Endothelial cell of umbilical vein (primary cell): ENCODE measurements around the gene ZNF526. TPM values are rescaled to one million over a fixed set of nuclear protein-coding genes. Genes with fewer than 3 reads are reported as not detected.
A peak's percentile ranks its signal among the peaks of the same experiment; 100 is the strongest.

Experiments used
- BruUV-seq: library from RNA; stranded (reverse); fragments of 400-500 nt; replicated peaks from 2 replicates; lab custom pipeline; 2021; lab: Mats Ljungman, UMichigan
- CTCF ChIA-PET: fragments of 300-600, 350-600 bp; sonication (Branson Sonifier 250); formaldehyde crosslinking; loops from one replicate; lab custom pipeline; 2021; ENCODE audit warnings: antibody characterized with exemption, inconsistent platforms; lab: Charles Lee
- POLR2A ChIA-PET: fragments of 300-600, 350-600 bp; sonication (Branson Sonifier 250); formaldehyde crosslinking; loops from one replicate; lab custom pipeline; 2021; ENCODE audit warnings: antibody characterized with exemption, inconsistent platforms; lab: Charles Lee
- DNase-seq: peaks from one replicate; pipeline ENCODE4 v3.0.0-alpha.2; 2011; ENCODE audit warnings: low read depth, low spot score
- FAIRE-seq: peaks from 2 replicates; lab custom pipeline; 2011; peaks lifted over from hg19 to GRCh38; lab: Jason Lieb, UNC
- H2AFZ ChIP-seq: 2 replicates; pipeline ENCODE4 v1.6.0; 2012; ENCODE audit warnings: low read depth, low read length, control low read depth, inconsistent platforms
- H3K27ac ChIP-seq: 2 replicates; pipeline ENCODE4 v1.5.1; 2011; ENCODE audit warnings: low read depth, mild to moderate bottlenecking, control low read depth, low read length, moderate library complexity; ENCODE audit not compliant: insufficient read depth
- H3K27me3 ChIP-seq, 2 experiments: 2 replicates each; pipeline versions ENCODE4 v1.6.0 to v1.6.1; 2011; ENCODE audit warnings: low read length in 2 of 2, mixed read lengths in 1 of 2; ENCODE audit not compliant: control insufficient read depth in 2 of 2, insufficient read depth in 2 of 2
- H3K36me3 ChIP-seq, 2 experiments: 2 replicates in 1 of 2; 3 replicates in 1 of 2; pipeline ENCODE4 v1.5.1; 2011; ENCODE audit warnings: low read length in 2 of 2, mild to moderate bottlenecking in 1 of 2, moderate library complexity in 1 of 2; ENCODE audit not compliant: control insufficient read depth in 2 of 2, insufficient read depth in 2 of 2; ENCODE audit errors: extremely low read depth in 1 of 2
- H3K4me1 ChIP-seq: 3 replicates; pipeline ENCODE4 v1.5.1; 2011; ENCODE audit warnings: mild to moderate bottlenecking, low read length; ENCODE audit not compliant: control insufficient read depth, insufficient read depth; ENCODE audit errors: extremely low read depth
- H3K4me2 ChIP-seq: 2 replicates; pipeline ENCODE4 v1.6.1; 2011; ENCODE audit warnings: low read length, control low read depth, mixed read lengths; ENCODE audit not compliant: insufficient read depth
- H3K4me3 ChIP-seq, 3 experiments: fragments of 200-600 bp in 1 of 3; sonication (generic), shearing (Covaris generic) in 1 of 3; replicated peaks in 1 of 3; 2 replicates each; pipeline ENCODE4 v1.5.1; 2011 to 2016; ENCODE audit warnings: control low read depth in 3 of 3, low read length in 3 of 3, mild to moderate bottlenecking in 2 of 3, inconsistent platforms in 1 of 3, low read depth in 1 of 3, moderate library complexity in 1 of 3; ENCODE audit not compliant: insufficient read depth in 1 of 3
- H3K79me2 ChIP-seq: 2 replicates; pipeline ENCODE4 v1.6.0; 2012; ENCODE audit warnings: low read length, inconsistent platforms; ENCODE audit not compliant: control insufficient read depth, insufficient read depth
- H3K9ac ChIP-seq: replicated peaks from 2 replicates; pipeline ENCODE3; 2011; ENCODE audit warnings: low read length, control low read depth; ENCODE audit not compliant: insufficient read depth; ENCODE audit errors: extremely low read depth
- H3K9me1 ChIP-seq: replicated peaks from 3 replicates; pipeline ENCODE4 v1.6.0; 2011; ENCODE audit warnings: mild to moderate bottlenecking, low read length; ENCODE audit not compliant: control insufficient read depth, insufficient read depth; ENCODE audit errors: extremely low read depth
- H3K9me3 ChIP-seq: replicated peaks from 2 replicates; pipeline ENCODE4 v1.5.1; 2012; ENCODE audit warnings: low read length, inconsistent platforms; ENCODE audit not compliant: control insufficient read depth, insufficient read depth
- H4K20me1 ChIP-seq: replicated peaks from 2 replicates; pipeline ENCODE3; 2011; ENCODE audit warnings: mild to moderate bottlenecking, low read length; ENCODE audit not compliant: control insufficient read depth, insufficient read depth; ENCODE audit errors: extremely low read depth
- CTCF ChIP-seq, 2 donors: IDR thresholded peaks; 1 replicate in 1 of 2; 2 replicates in 1 of 2; pipeline ENCODE4 v1.5.1; 2011; ENCODE audit warnings: low read length in 2 of 2, mild to moderate bottlenecking in 2 of 2, moderate library complexity in 2 of 2, control low read depth in 1 of 2, inconsistent platforms in 1 of 2, low read depth in 1 of 2; ENCODE audit not compliant: insufficient read depth in 1 of 2; ENCODE audit errors: extremely low read depth in 1 of 2
- EZH2 ChIP-seq: IDR thresholded peaks from 2 replicates; pipeline ENCODE4 v1.6.1; 2012; ENCODE audit warnings: borderline replicate concordance, low read depth, mild to moderate bottlenecking, moderate library complexity, low read length, inconsistent platforms; ENCODE audit not compliant: severe bottlenecking
- FOS ChIP-seq: IDR thresholded peaks from 2 replicates; pipeline ENCODE4 v1.6.1; 2011; ENCODE audit warnings: mild to moderate bottlenecking, low read length, moderate library complexity, borderline replicate concordance; ENCODE audit not compliant: insufficient read depth
- GATA2 ChIP-seq: IDR thresholded peaks from 2 replicates; pipeline ENCODE4 v1.7.0; 2011; ENCODE audit warnings: low read depth, mild to moderate bottlenecking, moderate library complexity, mixed read lengths, low read length; ENCODE audit not compliant: insufficient read length, insufficient read depth
- JUN ChIP-seq: IDR thresholded peaks from 2 replicates; pipeline ENCODE4 v1.6.1; 2011; ENCODE audit warnings: borderline replicate concordance, low read depth; ENCODE audit not compliant: insufficient read length, insufficient read depth
- MAX ChIP-seq: IDR thresholded peaks from 2 replicates; pipeline ENCODE4 v1.6.1; 2011; ENCODE audit not compliant: insufficient read depth, insufficient read length
- MYC ChIP-seq: IDR thresholded peaks from one replicate; pipeline ENCODE4 v1.6.1; 2011; ENCODE audit warnings: mild to moderate bottlenecking, low read depth, low read length
- POLR2A ChIP-seq: IDR thresholded peaks from 2 replicates; pipeline ENCODE4 v1.6.1; 2012; ENCODE audit warnings: low read depth, mild to moderate bottlenecking, control low read depth, low read length
- POLR2AphosphoS5 ChIP-seq: IDR thresholded peaks from 2 replicates; pipeline ENCODE4 v1.6.1; 2012; ENCODE audit warnings: low read depth, mild to moderate bottlenecking, control low read depth, low read length, moderate library complexity; ENCODE audit not compliant: insufficient read depth
- dilution Hi-C: fragments of 300-500 bp; cut with MboI; formaldehyde crosslinking; loops from one replicate; pipeline ENCODE4 v1.15.0; 2019; ENCODE audit warnings: low sequenced_read_pairs; ENCODE audit not compliant: extremely low pct_ligation_motif_present
- intact Hi-C: fragments of 100-400 bp; cut with micrococcal nuclease; formaldehyde crosslinking; loops from one replicate; pipeline ENCODE4 v1.10.0; 2022
- polyA plus RNA-seq, 4 experiments: library from polyadenylated mRNA; depleted of rRNA in 3 of 4; stranded (reverse) in 3 of 4; unstranded in 1 of 4; fragments of >200 nt; gene quantifications; 2 replicates each; pipeline versions ENCODE4 v1.2.1 to v1.2.3, GENCODE V29; 2011 to 2012; ENCODE audit warnings: missing spikeins in 1 of 4
- total RNA-seq: library from RNA; stranded (reverse); gene quantifications from 2 replicates; pipeline ENCODE4 v1.2.3, GENCODE V29; 2021

ZNF526 gene
- total and polyA plus RNA-seq, 2 donors (not counting 3 experiments of a cell fraction or from before 2014, with no cell fraction given): 6.5 to 13.3 TPM

- Histone ChIP-seq H3K4me1 (peaks cover 28% of the 10 kb centered on the region), H3K27ac (no peak overlapping the region), H3K79me2 (peaks cover 44% of the 10 kb centered on the region), H3K4me2 (no peak overlapping the region), H3K27me3 (no peaks in the 10 kb centered on the region), H3K4me3 (no peak overlapping the region), H3K9me1 (no peaks in the 10 kb centered on the region), H4K20me1 (no peaks in the 10 kb centered on the region), H3K9me3 (no peaks in the 10 kb centered on the region), H3K36me3 (peaks cover 12 to 28% of the 10 kb centered on the region in 2 experiments), H3K9ac (no peak overlapping the region), H2AFZ (no peak overlapping the region)
- ChIA-PET CTCF (no interaction called here), POLR2A (no interaction called here)
- dilution Hi-C loops: no loop called here
- BruUV-seq: no TSS peak
- intact Hi-C loops: no loop called here
- DNase-seq (no peak), FAIRE-seq (no peak)
- TF ChIP-seq POLR2A: no peak
- no peak for TF ChIP-seq MYC
- no peak for TF ChIP-seq POLR2AphosphoS5
- TF ChIP-seq FOS: no peak
Measured at GRCh38 chr19:42272989-42273406, 52.9 kb downstream of the ZNF526 start.

GRCh38 chr19:42273407-42274064 lies 53.4 kb downstream of the ZNF526 start:
- no peak for FAIRE-seq
- CTCF ChIA-PET: no interaction called here
- no peak for DNase-seq

More at GRCh38 chr19:42273407-42274064, 53.4 kb downstream of the ZNF526 start:
- no peaks in the 10 kb centered on the region for H4K20me1 ChIP-seq
- no peak overlapping the region for H3K9ac ChIP-seq
- no peak overlapping the region for H3K4me2 ChIP-seq
- TSS peak; percentile 5 for BruUV-seq
- H2AFZ ChIP-seq: no peak overlapping the region
- H3K4me3 ChIP-seq: no peak overlapping the region
- H3K27me3 ChIP-seq: no peaks in the 10 kb centered on the region
- H3K9me3 ChIP-seq: no peaks in the 10 kb centered on the region
- intact Hi-C loops: no loop called here
- POLR2A ChIA-PET: no interaction called here
- dilution Hi-C loops: no loop called here
- TF ChIP-seq MYC (no peak), MAX (no peak), POLR2AphosphoS5 (no peak), FOS (no peak), EZH2 (no peak), POLR2A (no peak), GATA2 (no peak), JUN (no peak), CTCF (IDR thresholded peaks at IDR 0.05; ENCODE audit: extremely low read depth in 1 of 2, insufficient read depth in 1 of 2, low read depth in 1 of 2, low read length in 2 of 2) (no peak)
- no peak overlapping the region for H3K27ac ChIP-seq
- H3K9me1 ChIP-seq: no peaks in the 10 kb centered on the region
- peaks cover 12 to 28% of the 10 kb centered on the region in 2 experiments for H3K36me3 ChIP-seq
- H3K4me1 ChIP-seq: peaks cover 34% of the 10 kb centered on the region
- peaks cover 44% of the 10 kb centered on the region for H3K79me2 ChIP-seq
